Activated T-cell treated with anti-CD3 and anti-CD28 coated beads for 48 hours (primary cell): ENCODE data around the gene XPOT.

ENCODE experiments used
- DNase-seq: peaks from one replicate; pipeline ENCODE4 v3.0.0-alpha.2; 2020; ENCODE audit warnings: low read depth

The XPOT gene

DNA sequence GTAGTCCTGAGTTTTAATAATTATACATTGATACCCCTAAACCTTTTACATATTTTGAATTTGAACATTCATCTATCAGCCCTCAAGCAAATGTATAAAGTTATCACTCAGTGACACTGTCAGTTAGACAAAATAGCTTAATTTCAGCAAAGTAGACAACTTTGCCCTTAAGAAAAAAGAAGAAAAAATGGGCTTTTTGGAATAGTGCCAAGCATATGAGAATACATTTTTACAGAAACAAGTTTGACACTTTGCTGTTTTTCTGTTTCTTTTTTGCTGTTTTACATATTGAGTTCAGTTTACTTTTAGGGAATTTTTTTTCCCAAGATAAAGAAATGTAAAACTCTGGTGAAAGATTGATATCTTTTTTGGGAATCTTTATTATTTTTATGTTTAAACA is 62.0 kb downstream of the XPOT start:
- DNase-seq, result no peak

GRCh38 chr12:64468966-64469365 is 64.8 kb downstream of the XPOT start:
- DNase-seq, result no peak

- no peak for DNase-seq
Observed at GRCh38 chr12:64469455-64470142, 65.4 kb downstream of the XPOT start.

DNA sequence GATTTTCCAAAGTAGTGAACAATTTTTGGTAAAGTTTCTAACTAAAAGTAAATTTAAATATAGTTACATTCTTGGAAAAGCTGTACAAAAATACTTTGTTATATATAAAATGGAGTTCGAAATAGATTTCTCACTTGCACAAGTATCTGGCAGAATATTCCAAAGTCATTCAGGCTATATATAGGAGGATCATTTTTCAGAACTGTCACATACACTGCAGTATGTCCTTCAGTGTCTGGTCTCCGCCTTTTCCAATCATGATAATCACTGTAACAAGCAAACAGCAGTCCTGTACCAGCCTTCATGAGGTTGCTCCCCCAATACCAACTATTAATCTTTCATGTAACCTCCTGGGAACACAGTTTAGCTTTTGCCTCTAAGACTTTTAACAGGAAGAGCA is 66.3 kb downstream of the XPOT start:
- no peak for DNase-seq

DNA sequence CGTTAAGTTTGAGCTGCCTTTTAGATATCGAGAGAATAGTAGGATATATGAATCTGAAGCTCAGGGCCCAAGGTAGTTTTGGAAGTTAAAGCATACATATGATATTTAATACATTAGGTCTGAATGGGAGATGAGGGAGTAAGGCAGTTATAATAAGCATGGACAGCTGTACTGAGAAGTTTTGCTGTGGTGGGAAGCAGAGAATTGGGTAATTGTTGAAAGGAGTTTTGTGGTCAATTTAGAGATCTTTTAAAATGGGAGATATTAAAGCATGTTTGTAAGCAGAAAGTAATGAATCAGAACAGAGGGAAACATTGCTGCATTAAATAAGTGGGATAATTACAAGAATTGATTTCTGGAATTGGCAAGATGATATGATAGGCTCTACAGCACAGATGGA is 69.0 kb downstream of the XPOT start:
- DNase-seq, result no peak

GRCh38 chr12:64475518-64475917 is 71.3 kb downstream of the XPOT start:
- DNase-seq, result no peak

- DNase-seq, result no peak
Observed at GRCh38 chr12:64476844-64477243, 72.7 kb downstream of the XPOT start.

GRCh38 chr12:64478661-64479060 is 74.5 kb downstream of the XPOT start:
- DNase-seq, result no peak

- no peak for DNase-seq
Observed at GRCh38 chr12:64480148-64480547, 76.0 kb downstream of the XPOT start.

DNA sequence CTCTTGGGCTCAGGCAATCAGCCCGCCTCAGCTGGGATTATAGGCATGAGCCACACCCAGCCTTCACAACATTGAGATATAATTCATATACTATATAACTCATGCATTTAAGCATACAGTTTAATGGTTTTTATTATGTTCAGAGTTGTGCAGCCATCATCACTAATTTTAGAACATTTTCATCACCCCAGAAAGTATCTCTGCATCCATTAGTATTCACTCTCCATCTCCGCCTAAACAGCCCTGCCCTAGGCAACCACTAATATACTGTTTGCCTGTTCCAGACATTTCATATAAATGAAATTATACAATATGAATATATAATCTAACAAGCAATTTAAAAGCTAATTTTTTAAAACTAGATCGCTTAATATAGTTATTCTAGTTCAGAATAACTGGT is 82.5 kb downstream of the XPOT start:
- no peak for DNase-seq

- DNase-seq, result no peak
Observed at GRCh38 chr12:64491718-64492117, 87.5 kb downstream of the XPOT start.

- DNase-seq, result no peak
Observed at GRCh38 chr12:64493513-64493912, 89.3 kb downstream of the XPOT start.

DNA sequence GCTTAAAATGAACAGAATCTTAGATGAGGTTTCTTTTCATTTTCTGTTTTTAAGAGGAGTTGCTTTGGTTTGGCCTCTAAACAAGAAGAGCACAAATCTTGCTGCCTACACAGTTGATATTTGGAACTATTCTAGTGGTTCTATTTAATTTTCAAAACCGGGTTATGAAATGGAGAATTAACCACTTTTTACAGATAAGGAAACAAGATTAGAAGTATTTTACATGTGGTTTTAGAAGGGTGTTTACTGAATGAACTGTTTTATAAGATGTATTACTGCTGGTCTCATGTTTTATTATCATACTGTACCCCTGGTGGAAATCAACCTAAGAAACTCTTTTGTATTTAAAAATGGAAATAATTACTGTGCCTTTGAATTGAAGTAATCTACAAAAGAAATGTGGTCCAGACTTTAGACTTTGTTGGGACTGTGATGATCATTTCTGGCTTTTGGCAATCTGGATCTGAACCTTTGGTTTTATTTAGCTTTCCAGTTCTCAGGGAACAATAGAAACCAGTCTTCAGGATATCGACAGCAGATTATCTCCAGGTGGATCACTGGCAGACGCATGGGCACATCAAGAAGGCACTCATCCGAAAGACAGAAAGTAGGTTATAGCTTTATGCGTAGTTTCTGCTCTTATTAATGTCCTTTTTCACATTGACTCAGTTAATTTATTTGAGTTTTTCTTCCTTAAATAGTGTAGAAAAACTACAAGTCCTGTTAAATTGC is 91.0 kb downstream of the XPOT start:
- DNase-seq, result no peak

DNA sequence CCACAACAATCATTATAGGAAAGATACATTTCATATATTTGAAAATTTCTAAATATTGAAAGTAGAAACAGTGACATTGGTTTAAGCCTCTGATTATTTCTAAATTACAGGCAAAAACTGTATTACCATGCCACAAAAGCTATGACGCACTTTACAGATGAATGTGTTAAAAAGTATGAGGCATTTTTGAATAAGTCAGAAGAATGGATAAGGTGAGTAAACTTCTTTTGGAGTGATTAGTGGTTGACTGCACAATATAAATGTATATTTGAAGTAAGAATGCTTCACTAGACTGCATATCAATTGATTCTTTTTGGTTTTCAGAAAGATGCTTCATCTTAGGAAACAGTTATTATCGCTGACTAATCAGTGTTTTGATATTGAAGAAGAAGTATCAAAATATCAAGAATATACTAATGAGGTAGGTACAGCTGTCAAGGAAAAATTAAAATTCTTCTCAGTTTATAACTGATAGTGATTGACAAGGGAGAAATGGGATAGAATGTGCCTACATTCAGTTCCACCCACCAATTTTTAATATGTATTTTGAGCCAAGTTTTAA is 92.7 kb downstream of the XPOT start:
- DNase-seq, result no peak

DNA sequence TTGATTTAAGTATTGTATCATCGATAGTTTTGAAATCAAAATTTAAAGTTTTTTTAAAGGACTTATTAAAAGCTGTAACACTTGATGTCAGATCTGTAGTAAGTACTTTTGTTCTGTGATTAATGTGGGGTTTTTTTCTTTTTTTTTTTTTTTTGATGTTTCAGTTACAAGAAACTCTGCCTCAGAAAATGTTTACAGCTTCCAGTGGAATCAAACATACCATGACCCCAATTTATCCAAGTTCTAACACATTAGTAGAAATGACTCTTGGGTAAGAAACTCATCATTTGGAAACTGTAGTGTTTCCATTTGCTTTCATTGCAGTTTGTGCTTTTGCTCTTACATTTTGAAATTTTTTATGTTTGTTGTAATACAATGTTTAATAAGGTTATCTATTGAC is 93.3 kb downstream of the XPOT start:
- no peak for DNase-seq

DNA sequence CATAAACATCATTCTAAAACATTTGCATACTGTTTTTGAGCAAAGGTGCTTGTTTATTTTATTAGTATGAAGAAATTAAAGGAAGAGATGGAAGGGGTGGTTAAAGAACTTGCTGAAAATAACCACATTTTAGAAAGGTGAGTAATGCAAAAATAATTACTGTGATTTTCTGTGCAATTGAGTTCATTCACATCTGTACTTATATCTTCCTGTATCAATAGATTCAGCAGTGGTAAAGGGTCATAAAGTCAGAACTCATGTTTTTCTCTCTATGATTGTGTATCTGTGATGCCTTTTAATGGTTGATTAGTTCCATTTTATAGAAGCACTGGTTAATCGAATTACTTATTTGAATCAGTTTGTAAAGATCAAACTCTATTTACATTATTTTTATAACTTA is 93.7 kb downstream of the XPOT start:
- DNase-seq, result no peak

- DNase-seq, result no peak
Observed at GRCh38 chr12:64500394-64500793, 96.2 kb downstream of the XPOT start.
